ENCODE measurements around the gene KCNJ6. TPM values are rescaled to one million over a fixed set of nuclear protein-coding genes. Genes with fewer than 3 reads are reported as not detected.

The KCNJ6 gene
- total and polyA plus RNA-seq, 2 donors from 2014 or later: 0.06 TPM; not detected in 1

GRCh38 chr21:37956772-37957171, 40.5 kb upstream of the KCNJ6 start:
- no peak for TF ChIP-seq CTCF (IDR thresholded peaks at IDR 0.05; ENCODE audit: borderline replicate concordance, extremely low read depth, insufficient read depth)
- Histone ChIP-seq H3K4me1 (ENCODE audit: control insufficient read depth in 2 of 3, insufficient read depth in 2 of 3, low read depth in 1 of 3, low read length in 3 of 3) (no peaks in the 10 kb centered on the region), H3K27me3 (ENCODE audit: control insufficient read depth, insufficient read depth, low read length) (no peaks in the 10 kb centered on the region), H3K4me3 (ENCODE audit: low read length in 3 of 3) (no peak overlapping the region), H3K9ac (ENCODE audit: low read length in 3 of 3) (no peak overlapping the region), H3K36me3 (ENCODE audit: control insufficient read depth in 2 of 3, insufficient read depth in 3 of 3, low read length in 3 of 3) (no peaks in the 10 kb centered on the region), H3K27ac (ENCODE audit: low read depth in 2 of 2, low read length in 2 of 2) (no peak overlapping the region), H3K9me3 (ENCODE audit: control insufficient read depth in 2 of 3, insufficient read depth in 1 of 3, low read length in 3 of 3) (no peaks in the 10 kb centered on the region)
- intact Hi-C loops (cut with DNase I): no loop called here
- FAIRE-seq (no peak), DNase-seq (no peak)

GRCh38 chr21:37945036-37945435, 28.8 kb upstream of the KCNJ6 start:
- H3K27me3 ChIP-seq (ENCODE audit: control insufficient read depth, insufficient read depth, low read length): no peaks in the 10 kb centered on the region
- FAIRE-seq (no peak), DNase-seq (no peak)
- no peaks in the 10 kb centered on the region for H3K4me1 ChIP-seq (ENCODE audit: control insufficient read depth in 2 of 3, insufficient read depth in 2 of 3, low read depth in 1 of 3, low read length in 3 of 3)
- H3K27ac ChIP-seq (ENCODE audit: low read depth in 2 of 2, low read length in 2 of 2): no peak overlapping the region
- H3K9ac ChIP-seq (ENCODE audit: low read length in 3 of 3): no peak overlapping the region
- intact Hi-C loops (cut with DNase I): no loop called here
- TF ChIP-seq CTCF (IDR thresholded peaks at IDR 0.05; ENCODE audit: borderline replicate concordance, extremely low read depth, insufficient read depth): no peak
- peaks cover 0 to 3% (median 0%) of the 10 kb centered on the region in 3 donors for H3K9me3 ChIP-seq (ENCODE audit: control insufficient read depth in 2 of 3, insufficient read depth in 1 of 3, low read length in 3 of 3)
- H3K36me3 ChIP-seq (ENCODE audit: control insufficient read depth in 2 of 3, insufficient read depth in 3 of 3, low read length in 3 of 3): no peaks in the 10 kb centered on the region
- H3K4me3 ChIP-seq (ENCODE audit: low read length in 3 of 3): no peak overlapping the region

GRCh38 chr21:37944496-37944895, 28.2 kb upstream of the KCNJ6 start:
- Histone ChIP-seq H3K4me3 (ENCODE audit: low read length in 3 of 3) (no peak overlapping the region), H3K9ac (ENCODE audit: low read length in 3 of 3) (no peak overlapping the region), H3K9me3 (ENCODE audit: control insufficient read depth in 2 of 3, insufficient read depth in 1 of 3, low read length in 3 of 3) (peaks cover 0 to 3% (median 0%) of the 10 kb centered on the region in 3 donors), H3K27ac (ENCODE audit: low read depth in 2 of 2, low read length in 2 of 2) (no peak overlapping the region), H3K36me3 (ENCODE audit: control insufficient read depth in 2 of 3, insufficient read depth in 3 of 3, low read length in 3 of 3) (no peaks in the 10 kb centered on the region), H3K27me3 (ENCODE audit: control insufficient read depth, insufficient read depth, low read length) (no peaks in the 10 kb centered on the region), H3K4me1 (ENCODE audit: control insufficient read depth in 2 of 3, insufficient read depth in 2 of 3, low read depth in 1 of 3, low read length in 3 of 3) (no peaks in the 10 kb centered on the region)
- no peak for DNase-seq
- intact Hi-C loops (cut with DNase I): no loop called here
- no peak for TF ChIP-seq CTCF (IDR thresholded peaks at IDR 0.05; ENCODE audit: borderline replicate concordance, extremely low read depth, insufficient read depth)
- FAIRE-seq: no peak

- DNase-seq: no peak
- intact Hi-C loops (cut with DNase I): no loop called here
These were observed 24.4 kb upstream of the KCNJ6 start for GRCh38 chr21:37940691-37941090.

More at GRCh38 chr21:37940691-37941090, 24.4 kb upstream of the KCNJ6 start:
- no peak overlapping the region for H3K27ac ChIP-seq (ENCODE audit: low read depth in 2 of 2, low read length in 2 of 2)
- no peaks in the 10 kb centered on the region for H3K4me1 ChIP-seq (ENCODE audit: control insufficient read depth in 2 of 3, insufficient read depth in 2 of 3, low read depth in 1 of 3, low read length in 3 of 3)
- no peaks in the 10 kb centered on the region for H3K27me3 ChIP-seq (ENCODE audit: control insufficient read depth, insufficient read depth, low read length)
- TF ChIP-seq CTCF (IDR thresholded peaks at IDR 0.05; ENCODE audit: borderline replicate concordance, extremely low read depth, insufficient read depth): no peak
- H3K4me3 ChIP-seq (ENCODE audit: low read length in 3 of 3): no peak overlapping the region
- H3K9me3 ChIP-seq (ENCODE audit: control insufficient read depth in 2 of 3, insufficient read depth in 1 of 3, low read length in 3 of 3): no peaks in the 10 kb centered on the region
- no peaks in the 10 kb centered on the region for H3K36me3 ChIP-seq (ENCODE audit: control insufficient read depth in 2 of 3, insufficient read depth in 3 of 3, low read length in 3 of 3)
- FAIRE-seq: no peak
- H3K9ac ChIP-seq (ENCODE audit: low read length in 3 of 3): no peak overlapping the region

All from kidney (tissue), 14 donors.